Right ventricle myocardium inferior (tissue), 1 donor: Measurements from ENCODE around the gene PNPLA3. TPM values are rescaled to one million over a fixed set of nuclear protein-coding genes. Genes with fewer than 3 reads are reported as not detected.

Source experiments
- total RNA-seq: library from RNA; stranded (reverse); fragmentation: NEBNext Ultra II Directional; extraction: Animal tissue kit (Norgen Biotek cat#: 25700); gene quantifications from one replicate; pipeline ENCODE4 v1.2.1, GENCODE V29; 2021
- donor health status: DM: no; HTN: yes; CAD: no; lungs with severe emphysema.

Gene PNPLA3
- total RNA-seq, 1 donor from 2014 or later = 0.46 TPM

Other genes starting within 250 kb of the PNPLA3 start
- gene EFCAB6, start 111.5 kb upstream of the PNPLA3 start, total RNA-seq = 1.2 TPM
- gene SULT4A1, start 61.3 kb upstream of the PNPLA3 start, total RNA-seq = 0.14 TPM
- gene PNPLA5, start 31.8 kb upstream of the PNPLA3 start, total RNA-seq = not detected
- 73.1 TPM for gene SAMM50, start 31.6 kb downstream of the PNPLA3 start, total RNA-seq
- gene PARVB, start 100.5 kb downstream of the PNPLA3 start, total RNA-seq = 197 TPM